B cell (primary cell): ENCODE measurements around the gene TSPYL1. TPM values are rescaled to one million over a fixed set of nuclear protein-coding genes. Genes with fewer than 3 reads are reported as not detected.

Source experiments
- ATAC-seq: fragments of 200-7000 bp; cut with Tn5 transposase; one replicate; pipeline ENCODE4 v1.10.0; 2021; ENCODE audit warnings: low read depth, mild to moderate bottlenecking, moderate number of reproducible peaks, moderate library complexity
- CTCF ChIA-PET: fragments of 350-600 bp; sonication (Branson Sonifier 250); formaldehyde crosslinking; loops from one replicate; lab custom pipeline; 2021; ENCODE audit warnings: antibody characterized with exemption, inconsistent platforms; lab: Charles Lee
- POLR2A ChIA-PET: fragments of 350-600 bp; sonication (Branson Sonifier 250); formaldehyde crosslinking; loops from one replicate; lab custom pipeline; 2021; ENCODE audit warnings: antibody characterized with exemption; lab: Charles Lee
- DNase-seq: peaks from one replicate; pipeline ENCODE4 v3.0.0; 2013
- H2AFZ ChIP-seq: 2 replicates; pipeline ENCODE4 v1.6.1; 2012; ENCODE audit warnings: mild to moderate bottlenecking, low read depth, low read length; ENCODE audit not compliant: insufficient read depth, poor library complexity, severe bottlenecking
- H3K27ac ChIP-seq, 2 donors: 1 replicate in 1 of 2; 2 replicates in 1 of 2; pipeline ENCODE4 v1.5.1; 2012 to 2013; ENCODE audit warnings: low read length in 2 of 2, mild to moderate bottlenecking in 2 of 2, moderate library complexity in 1 of 2
- H3K27me3 ChIP-seq, 4 experiments: fragments of 200-600 bp in 1 of 4; sonication (generic) in 1 of 4; replicated peaks in 1 of 4; 1 replicate in 2 of 4; 2 replicates in 2 of 4; pipeline versions ENCODE4 v1.6.1 to v1.7.0; 2013 to 2016; ENCODE audit warnings: low read length in 3 of 4, mild to moderate bottlenecking in 2 of 4, mixed read lengths in 1 of 4, moderate library complexity in 1 of 4; ENCODE audit not compliant: insufficient read depth in 4 of 4, control insufficient read depth in 3 of 4; ENCODE audit errors: control extremely low read depth in 1 of 4
- H3K36me3 ChIP-seq, 2 experiments: replicated peaks in 1 of 2; 1 replicate in 1 of 2; 2 replicates in 1 of 2; pipeline versions ENCODE4 v1.6.1 to v1.7.1; 2013; ENCODE audit warnings: low read length in 1 of 2; ENCODE audit not compliant: insufficient read depth in 2 of 2, control insufficient read depth in 1 of 2; ENCODE audit errors: control extremely low read depth in 1 of 2, extremely low read depth in 1 of 2
- H3K4me1 ChIP-seq, 2 donors: fragments of 200-600 bp in 1 of 2; sonication (generic) in 1 of 2; 1 replicate in 1 of 2; 2 replicates in 1 of 2; pipeline versions ENCODE4 v1.5.1 to v1.6.1; 2013 to 2017; ENCODE audit warnings: low read length in 2 of 2; ENCODE audit not compliant: control insufficient read depth in 2 of 2, insufficient read depth in 2 of 2
- H3K4me2 ChIP-seq: replicated peaks from 2 replicates; pipeline ENCODE3; 2012; ENCODE audit warnings: mild to moderate bottlenecking, low read depth, low read length; ENCODE audit not compliant: poor library complexity, severe bottlenecking
- H3K4me3 ChIP-seq, 5 experiments: fragments of 200-600 bp in 1 of 5; sonication (generic) in 1 of 5; 1 replicate in 3 of 5; 2 replicates in 2 of 5; pipeline versions ENCODE4 v1.5.1 to v1.7.0; 2011 to 2016; ENCODE audit warnings: low read length in 4 of 5, mild to moderate bottlenecking in 4 of 5, low read depth in 2 of 5, control low read depth in 1 of 5, moderate library complexity in 1 of 5; ENCODE audit not compliant: insufficient read depth in 1 of 5; ENCODE audit errors: control extremely low read depth in 1 of 5, extremely low read depth in 1 of 5
- H3K79me2 ChIP-seq: fragments of 200-600 bp; sonication (generic); one replicate; pipeline ENCODE4 v1.6.0; 2016; ENCODE audit warnings: low read length; ENCODE audit not compliant: control insufficient read depth, insufficient read depth
- H3K9ac ChIP-seq: fragments of 200-600 bp; sonication (generic); 2 replicates; pipeline ENCODE4 v1.6.1; 2017; ENCODE audit warnings: mild to moderate bottlenecking, low read length, moderate library complexity
- H3K9me3 ChIP-seq, 3 donors: one replicate each; pipeline versions ENCODE4 v1.6.1 to v1.7.1; 2013; ENCODE audit warnings: low read length in 2 of 3; ENCODE audit not compliant: control insufficient read depth in 2 of 3, insufficient read depth in 1 of 3; ENCODE audit errors: control extremely low read depth in 1 of 3
- H4K20me1 ChIP-seq: 2 replicates; pipeline ENCODE4 v1.6.0; 2012; ENCODE audit warnings: mild to moderate bottlenecking, low read length; ENCODE audit not compliant: insufficient read depth, control insufficient read depth, poor library complexity, severe bottlenecking
- H3K27ac Mint-ChIP-seq: one replicate; pipeline ENCODE4 v1.8.0; 2021; ENCODE audit warnings: mixed read lengths
- H3K27me3 Mint-ChIP-seq: one replicate; pipeline ENCODE4 v1.8.0; 2021; ENCODE audit warnings: mixed read lengths
- H3K4me1 Mint-ChIP-seq: one replicate; pipeline ENCODE4 v1.8.0; 2021; ENCODE audit warnings: mixed read lengths
- H3K4me3 Mint-ChIP-seq: one replicate; pipeline ENCODE4 v1.8.0; 2021; ENCODE audit warnings: mixed read lengths
- H3K9me3 Mint-ChIP-seq: one replicate; pipeline ENCODE4 v1.8.0; 2022; ENCODE audit warnings: mixed read lengths; ENCODE audit not compliant: insufficient read depth
- CTCF ChIP-seq: fragments of 200-600 bp; IDR thresholded peaks from one replicate; pipeline ENCODE4 v1.8.0; 2022; ENCODE audit warnings: antibody characterized with exemption, mild to moderate bottlenecking
- EZH2 ChIP-seq: IDR thresholded peaks from 2 replicates; pipeline ENCODE4 v1.6.1; 2012; ENCODE audit warnings: borderline replicate concordance, low read depth, mild to moderate bottlenecking, moderate library complexity, low read length; ENCODE audit not compliant: insufficient read depth, poor library complexity, severe bottlenecking
- WGBS: methylation state at CpG from one replicate; pipeline ENCODE4 v1.1.5; 2013; ENCODE audit warnings: missing lambda C conversion rate; ENCODE audit not compliant: insufficient coverage; 5-methylcytosine and 5-hydroxymethylcytosine counted together
- intact Hi-C: fragments of 100-400 bp; cut with micrococcal nuclease; formaldehyde crosslinking; loops from one replicate; pipeline ENCODE4 v1.10.0; 2022
- polyA plus RNA-seq: library from polyadenylated mRNA; depleted of rRNA; stranded (reverse); fragments of >200 nt; gene quantifications from 2 replicates; pipeline ENCODE4 v1.2.3, GENCODE V29; 2012
- total RNA-seq, 2 donors: library from RNA; stranded (reverse); fragments of 120-200 nt in 1 of 2; gene quantifications; 1 replicate in 1 of 2; 2 replicates in 1 of 2; pipeline versions ENCODE4 v1.2.3 to v1.2.4, GENCODE V29; 2013 to 2022

Gene TSPYL1
- total and polyA plus RNA-seq, 2 donors (not counting 1 experiment from before 2014, with no cell fraction given), result 93.3 to 101 TPM

DNA sequence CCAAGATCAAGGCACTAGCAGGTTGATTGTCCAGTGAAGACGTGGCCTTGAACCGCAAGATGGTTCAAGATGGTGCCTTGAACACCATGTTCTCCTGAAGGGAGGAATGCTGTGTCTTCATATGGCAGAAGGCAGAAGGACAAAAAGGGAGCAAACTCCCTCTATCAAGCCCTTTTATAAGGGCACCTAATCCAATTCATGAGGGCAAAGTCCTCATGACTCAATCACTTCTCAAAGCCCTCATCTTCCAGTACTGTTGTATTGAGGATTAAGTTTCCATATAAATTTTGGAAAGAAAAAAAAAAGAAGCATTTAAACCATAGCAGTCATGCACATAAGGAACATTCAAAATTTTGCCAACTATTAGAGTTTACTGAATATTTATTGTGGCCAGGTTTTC is 29.9 kb upstream of the TSPYL1 start:
- H3K27ac ChIP-seq, result no peak overlapping the region
- no peak for DNase-seq
- H3K27me3 Mint-ChIP-seq, result no peaks in the 10 kb centered on the region
- H3K9me3 Mint-ChIP-seq, result no peaks in the 10 kb centered on the region
- peaks cover under 1 to 2% of the 10 kb centered on the region in 2 donors for H3K4me1 ChIP-seq
- H3K27ac Mint-ChIP-seq, result no peak overlapping the region
- H3K36me3 ChIP-seq, result no peaks in the 10 kb centered on the region
- H3K79me2 ChIP-seq, result no peaks in the 10 kb centered on the region
- WGBS, result no CpG with 5 or more reads among the region's 2 CpGs
- no peak overlapping the region for H3K4me2 ChIP-seq
- H4K20me1 ChIP-seq, result no peaks in the 10 kb centered on the region
- TF ChIP-seq EZH2 (no peak), CTCF (no peak)
- no peak overlapping the region for H3K4me3 ChIP-seq
- ChIA-PET CTCF (no interaction called here), POLR2A (no interaction called here)
- ATAC-seq, result no peak
- H3K9ac ChIP-seq, result no peak overlapping the region
- H3K9me3 ChIP-seq, result no peaks in the 10 kb centered on the region
- H3K4me3 Mint-ChIP-seq, result no peak overlapping the region
- intact Hi-C loops, result loop anchor here (5.0 kb wide), 1 partner anchor 48 kb away; no protein-coding TSS in a partner anchor
- peaks cover 3% of the 10 kb centered on the region for H3K4me1 Mint-ChIP-seq
- no peaks in the 10 kb centered on the region for H3K27me3 ChIP-seq
- no peak overlapping the region for H2AFZ ChIP-seq

DNA sequence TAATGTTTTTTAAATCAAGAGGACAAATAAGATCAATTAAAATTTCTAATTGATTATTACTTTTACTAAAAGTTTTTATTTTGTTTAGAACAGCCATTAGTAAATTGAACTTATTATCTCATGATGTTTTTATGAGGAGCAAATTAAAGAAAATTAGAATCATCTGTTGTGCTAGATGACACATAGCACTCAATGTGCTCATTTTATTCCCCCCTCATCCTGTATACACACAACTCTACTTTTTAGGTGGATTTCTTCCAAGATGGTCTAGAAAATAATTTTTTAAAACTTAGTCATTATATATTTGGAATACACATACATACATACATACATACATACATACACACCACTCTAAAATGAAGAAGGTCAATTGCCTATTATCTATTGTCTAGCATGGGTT is 29.3 kb upstream of the TSPYL1 start:
- CTCF ChIA-PET, result no interaction called here
- Histone ChIP-seq H3K9ac (no peak overlapping the region), H3K4me2 (no peak overlapping the region), H3K4me1 (peaks cover 4 to 7% of the 10 kb centered on the region in 2 donors), H3K27me3 (no peaks in the 10 kb centered on the region), H3K27ac (no peak overlapping the region), H3K4me3 (no peak overlapping the region), H3K79me2 (no peaks in the 10 kb centered on the region), H2AFZ (no peak overlapping the region), H3K36me3 (no peaks in the 10 kb centered on the region), H4K20me1 (no peaks in the 10 kb centered on the region), H3K9me3 (no peaks in the 10 kb centered on the region)
- Mint-ChIP-seq H3K4me1 (peaks cover 3% of the 10 kb centered on the region), H3K9me3 (no peaks in the 10 kb centered on the region), H3K27ac (no peak overlapping the region), H3K4me3 (no peak overlapping the region), H3K27me3 (no peaks in the 10 kb centered on the region)
- POLR2A ChIA-PET, result no interaction called here
- intact Hi-C loops, result no loop called here
- DNase-seq (no peak), ATAC-seq (no peak)
- TF ChIP-seq EZH2 (no peak), CTCF (no peak)
